Measurements from ENCODE around the gene C11orf65.

DNA sequence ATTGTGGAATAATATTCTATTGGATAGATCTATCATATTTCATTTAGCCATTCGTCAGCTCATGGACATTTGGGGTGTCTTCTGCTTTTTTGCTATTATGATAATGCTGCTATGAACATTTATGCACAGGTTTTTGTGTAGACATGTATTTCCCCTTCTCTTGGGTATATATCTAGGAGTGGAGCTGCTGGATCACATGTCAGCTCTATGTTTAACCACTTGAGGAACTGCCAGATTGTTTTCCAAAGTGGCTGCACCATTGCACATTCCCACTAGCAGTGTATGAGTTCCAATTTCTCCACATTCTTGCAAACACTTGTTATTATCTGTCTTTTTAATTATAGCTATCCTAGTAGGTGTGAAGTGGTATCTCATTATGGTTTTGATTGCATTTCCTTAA, 75.0 kb downstream of the C11orf65 start:
- TF ChIP-seq, protein P1, sequence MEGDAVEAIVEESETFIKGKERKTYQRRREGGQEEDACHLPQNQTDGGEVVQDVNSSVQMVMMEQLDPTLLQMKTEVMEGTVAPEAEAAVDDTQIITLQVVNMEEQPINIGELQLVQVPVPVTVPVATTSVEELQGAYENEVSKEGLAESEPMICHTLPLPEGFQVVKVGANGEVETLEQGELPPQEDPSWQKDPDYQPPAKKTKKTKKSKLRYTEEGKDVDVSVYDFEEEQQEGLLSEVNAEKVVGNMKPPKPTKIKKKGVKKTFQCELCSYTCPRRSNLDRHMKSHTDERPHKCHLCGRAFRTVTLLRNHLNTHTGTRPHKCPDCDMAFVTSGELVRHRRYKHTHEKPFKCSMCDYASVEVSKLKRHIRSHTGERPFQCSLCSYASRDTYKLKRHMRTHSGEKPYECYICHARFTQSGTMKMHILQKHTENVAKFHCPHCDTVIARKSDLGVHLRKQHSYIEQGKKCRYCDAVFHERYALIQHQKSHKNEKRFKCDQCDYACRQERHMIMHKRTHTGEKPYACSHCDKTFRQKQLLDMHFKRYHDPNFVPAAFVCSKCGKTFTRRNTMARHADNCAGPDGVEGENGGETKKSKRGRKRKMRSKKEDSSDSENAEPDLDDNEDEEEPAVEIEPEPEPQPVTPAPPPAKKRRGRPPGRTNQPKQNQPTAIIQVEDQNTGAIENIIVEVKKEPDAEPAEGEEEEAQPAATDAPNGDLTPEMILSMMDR (IDR thresholded peaks at IDR 0.05), result no peak
- no peak for TF ChIP-seq EZH2 (IDR thresholded peaks at IDR 0.05; ENCODE audit: borderline replicate concordance, insufficient read depth, low read depth, low read length, poor library complexity, severe bottlenecking)
